K562 (cell line): ENCODE results near the gene RGL2. TPM values are rescaled to one million over a fixed set of nuclear protein-coding genes. Genes with fewer than 3 reads are reported as not detected.

ENCODE experiments used
- AFF4 ChIP-seq: sonication (generic); formaldehyde crosslinking; IDR thresholded peaks from 2 replicates; pipeline ENCODE4 v1.8.0; 2023; ENCODE audit warnings: mild to moderate bottlenecking, missing genetic modification reagents
- CBFB ChIP-seq: sonication (generic); formaldehyde crosslinking; IDR thresholded peaks from 2 replicates; pipeline ENCODE4 v1.4.0; 2020; ENCODE audit warnings: mild to moderate bottlenecking, missing genetic modification reagents
- CEBPB ChIP-seq: fragments of 450-650 bp; IDR thresholded peaks from 2 replicates; pipeline ENCODE4 v1.6.1; 2016; ENCODE audit warnings: missing genetic modification characterization, missing compliant biosample characterization
- CEBPG ChIP-seq, 3 experiments: fragments of 200-800 bp in 1 of 3; sonication (Bioruptor generic) in 1 of 3; sonication (generic) in 1 of 3; formaldehyde crosslinking in 1 of 3; IDR thresholded peaks in 2 of 3; conservative IDR thresholded peaks in 1 of 3; 2 replicates each; pipeline versions ENCODE4 v1.6.1 to v1.8.0; 2016 to 2022; ENCODE audit warnings: missing compliant biosample characterization in 2 of 3, missing genetic modification characterization in 2 of 3, mild to moderate bottlenecking in 1 of 3, missing genetic modification reagents in 1 of 3
- CTBP1 ChIP-seq: fragments of 450-650 bp; IDR thresholded peaks from 2 replicates; pipeline ENCODE4 v1.6.1; 2016; ENCODE audit warnings: borderline replicate concordance
- FOXA3 ChIP-seq, 2 experiments: fragments of 450-650 bp in 1 of 2; sonication (generic) in 1 of 2; formaldehyde crosslinking; IDR thresholded peaks in 1 of 2; conservative IDR thresholded peaks in 1 of 2; 2 replicates each; pipeline versions ENCODE4 v1.4.0 to v1.8.0; 2020 to 2022; ENCODE audit warnings: mild to moderate bottlenecking in 2 of 2, missing genetic modification reagents in 1 of 2
- PKNOX1 ChIP-seq: fragments of 450-650 bp; IDR thresholded peaks from 2 replicates; pipeline ENCODE4 v1.6.1; 2016
- POLR2B ChIP-seq: fragments of 450-650 bp; IDR thresholded peaks from 2 replicates; pipeline ENCODE4 v1.6.1; 2018; ENCODE audit warnings: low read depth; ENCODE audit not compliant: partially characterized antibody
- RB1 ChIP-seq: fragments of 450-650 bp; IDR thresholded peaks from 2 replicates; pipeline ENCODE4 v1.6.1; 2017; ENCODE audit warnings: low read depth, mild to moderate bottlenecking
- RCOR1 ChIP-seq, 2 experiments: IDR thresholded peaks; 2 replicates each; pipeline ENCODE4 v1.6.1; 2012; ENCODE audit warnings: low read depth in 2 of 2, low read length in 2 of 2, borderline replicate concordance in 1 of 2, improper control_type of control experiment in 1 of 2
- SMAD1 ChIP-seq: fragments of 150-350 bp; IDR thresholded peaks from 2 replicates; pipeline ENCODE4 v1.6.1; 2014; ENCODE audit warnings: low read length, low read depth; ENCODE audit not compliant: partially characterized antibody
- ZFP91 ChIP-seq: sonication (generic); formaldehyde crosslinking; IDR thresholded peaks from 2 replicates; pipeline ENCODE4 v1.8.0; 2022; ENCODE audit warnings: mild to moderate bottlenecking, missing genetic modification reagents
- ZNF274 ChIP-seq: IDR thresholded peaks from 2 replicates; pipeline ENCODE4 v1.6.1; 2011; ENCODE audit warnings: low read depth, mild to moderate bottlenecking, low read length, moderate library complexity, borderline replicate concordance
- ZNF592 ChIP-seq: fragments of 450-650 bp; IDR thresholded peaks from 2 replicates; pipeline ENCODE4 v1.6.1; 2017; ENCODE audit warnings: antibody characterized with exemption, mild to moderate bottlenecking
- polyA plus RNA-seq, 8 experiments: library from polyadenylated mRNA; depleted of rRNA in 4 of 8; stranded (reverse) in 5 of 8; unstranded in 3 of 8; fragments of >200 nt; fragmentation: Nextera tagmentation in 2 of 8; fragmentation: Illumina TruSeq in 1 of 8; extraction: Ambion mirVana in 2 of 8; extraction: Trizol in 1 of 8; gene quantifications; 2 replicates each; pipeline versions ENCODE4 v1.2.1 to v1.2.3, GENCODE V29; 2011 to 2014; ENCODE audit warnings: inconsistent platforms in 1 of 8, missing spikeins in 1 of 8
- total RNA-seq, 7 experiments: library from RNA; depleted of rRNA in 6 of 7; stranded (reverse); fragments of >200 nt in 6 of 7; fragmentation: Illumina TruSeq in 2 of 7; extraction: Trizol in 2 of 7; gene quantifications; 2 replicates each; pipeline versions ENCODE4 v1.2.1 to v1.2.3, GENCODE V29; 2011 to 2021; ENCODE audit warnings: low replicate concordance in 1 of 7

The RGL2 gene
- total and polyA plus RNA-seq, 9 of the 15 experiments (the other 6 are each of a cell fraction or from before 2014, with no cell fraction given), result 1.8 to 57.1 (median 19.5) TPM

- TF ChIP-seq AFF4 (CRISPR knock-in tag), result peak; percentile 31; the same call in 1 of the 2 replicates
- peak; percentile 73 to 97 for TF ChIP-seq RCOR1 (IDR thresholded peaks at IDR 0.05; ENCODE audit: borderline replicate concordance in 1 of 2, low read depth in 2 of 2, low read length in 2 of 2)
- no peak for TF ChIP-seq ZNF274
- no peak for TF ChIP-seq RB1
- TF ChIP-seq CEBPB (tag), result peak; percentile 49
- no peak for TF ChIP-seq PKNOX1
- TF ChIP-seq ZNF592, result no peak
- 0 out of 4 replicates have a peak, but pooled peaks of 1 of the 2 experiments have one; percentile 28 for TF ChIP-seq FOXA3 (CRISPR knock-in tag; conservative IDR thresholded peaks at IDR 0.05 in 1 of 2, IDR thresholded peaks at IDR 0.05 in 1 of 2)
- TF ChIP-seq POLR2B, result peak; percentile 59
- TF ChIP-seq CEBPG (CRISPR knock-in tag; IDR thresholded peaks at IDR 0.05), result no peak; the same call in 1 of the 2 replicates
- TF ChIP-seq CEBPG (tag; conservative IDR thresholded peaks at IDR 0.05 in 1 of 2, IDR thresholded peaks at IDR 0.05 in 1 of 2), result 0 out of 4 replicates have a peak, but pooled peaks of 1 of the 2 experiments have one; percentile 15
- TF ChIP-seq CBFB, result no peak
- no peak for TF ChIP-seq SMAD1
- TF ChIP-seq CTBP1, result no peak
- 0 out of 2 replicates have a peak, but pooled peaks have one; percentile 8 for TF ChIP-seq ZFP91
Measured at GRCh38 chr6:33273924-33274902, 24.5 kb downstream of the RGL2 start (continued).
